Measurements from ENCODE around the gene NOP16.
"Not testable (repeated sequence)": the region's sequence is repeated elsewhere in the genome, so short reads cannot be mapped to it uniquely, and the experiment has no call there.

NOP16 gene

GRCh38 chr5:176410486-176411180, 22.2 kb upstream of the NOP16 start:
- Histone ChIP-seq H3K9me3 (ENCODE audit: control extremely low read depth in 1 of 5, control insufficient read depth in 4 of 5, insufficient read depth in 2 of 5, low read depth in 1 of 5, low read length in 4 of 5) (no peaks in the 10 kb centered on the region), H3K27ac (ENCODE audit: insufficient read depth in 1 of 2, low read depth in 1 of 2, low read length in 2 of 2, poor library complexity in 1 of 2, severe bottlenecking in 2 of 2) (no peak overlapping the region), H3K27me3 (replicated peaks in 2 of 5; ENCODE audit: control insufficient read depth in 4 of 5, insufficient read depth in 5 of 5, low read length in 4 of 5) (no peaks in the 10 kb centered on the region), H3K4me3 (ENCODE audit: control insufficient read depth in 1 of 7, extremely low read depth in 1 of 7, insufficient read depth in 4 of 7, low read depth in 2 of 7, low read length in 6 of 7) (no peak overlapping the region), H3K4me1 (ENCODE audit: control extremely low read depth in 1 of 4, control insufficient read depth in 4 of 4, insufficient read depth in 4 of 4, low read length in 3 of 4) (peaks cover 0 to 3% (median 2%) of the 10 kb centered on the region in 4 experiments), H3K36me3 (ENCODE audit: control insufficient read depth in 4 of 4, insufficient read depth in 4 of 4, low read length in 3 of 4) (peaks cover 3 to 20% (median 11%) of the 10 kb centered on the region in 4 experiments)
- ChIA-PET POLR2A (no interaction called here), CTCF (interaction anchor here (1.0 kb wide), 1 partner anchor 15 kb away, joined by 3 read pairs; no protein-coding TSS in a partner anchor)
- no peak for DNase-seq
- WGBS (ENCODE audit: insufficient coverage), result 96% methylated on average over 3 of the region's 5 CpGs

- CTCF ChIA-PET, result interaction anchor here (1.0 kb wide), 1 partner anchor 15 kb away, joined by 3 read pairs; no protein-coding TSS in a partner anchor
- Histone ChIP-seq H3K27ac (ENCODE audit: insufficient read depth in 1 of 2, low read depth in 1 of 2, low read length in 2 of 2, poor library complexity in 1 of 2, severe bottlenecking in 2 of 2) (no peak overlapping the region), H3K27me3 (replicated peaks in 2 of 5; ENCODE audit: control insufficient read depth in 4 of 5, insufficient read depth in 5 of 5, low read length in 4 of 5) (no peaks in the 10 kb centered on the region), H3K4me1 (ENCODE audit: control extremely low read depth in 1 of 4, control insufficient read depth in 4 of 4, insufficient read depth in 4 of 4, low read length in 3 of 4) (no peaks in the 10 kb centered on the region), H3K4me3 (ENCODE audit: control insufficient read depth in 1 of 7, extremely low read depth in 1 of 7, insufficient read depth in 4 of 7, low read depth in 2 of 7, low read length in 6 of 7) (no peak overlapping the region), H3K9me3 (ENCODE audit: control extremely low read depth in 1 of 5, control insufficient read depth in 4 of 5, insufficient read depth in 2 of 5, low read depth in 1 of 5, low read length in 4 of 5) (no peaks in the 10 kb centered on the region), H3K36me3 (ENCODE audit: control insufficient read depth in 4 of 4, insufficient read depth in 4 of 4, low read length in 3 of 4) (peaks cover 3 to 21% (median 12%) of the 10 kb centered on the region in 4 experiments)
- POLR2A ChIA-PET, result no interaction called here
- WGBS (ENCODE audit: insufficient coverage), result 97% methylated on average over 4 of the region's 4 CpGs
- no peak for DNase-seq
These were observed 21.4 kb upstream of the NOP16 start for GRCh38 chr5:176409765-176410164.

- peaks cover 3 to 21% (median 14%) of the 10 kb centered on the region in 4 experiments for H3K36me3 ChIP-seq (ENCODE audit: control insufficient read depth in 4 of 4, insufficient read depth in 4 of 4, low read length in 3 of 4)
- DNase-seq, result no peak
- no peaks in the 10 kb centered on the region for H3K9me3 ChIP-seq (ENCODE audit: control extremely low read depth in 1 of 5, control insufficient read depth in 4 of 5, insufficient read depth in 2 of 5, low read depth in 1 of 5, low read length in 4 of 5)
- ChIA-PET POLR2A (no interaction called here), CTCF (no interaction called here)
- H3K27me3 ChIP-seq (replicated peaks in 2 of 5; ENCODE audit: control insufficient read depth in 4 of 5, insufficient read depth in 5 of 5, low read length in 4 of 5), result no peaks in the 10 kb centered on the region
- no peak overlapping the region for H3K27ac ChIP-seq (ENCODE audit: insufficient read depth in 1 of 2, low read depth in 1 of 2, low read length in 2 of 2, poor library complexity in 1 of 2, severe bottlenecking in 2 of 2)
- no peak overlapping the region for H3K4me3 ChIP-seq (ENCODE audit: control insufficient read depth in 1 of 7, extremely low read depth in 1 of 7, insufficient read depth in 4 of 7, low read depth in 2 of 7, low read length in 6 of 7)
- no peaks in the 10 kb centered on the region for H3K4me1 ChIP-seq (ENCODE audit: control extremely low read depth in 1 of 4, control insufficient read depth in 4 of 4, insufficient read depth in 4 of 4, low read length in 3 of 4)
- 100% methylated on average over 5 of the region's 5 CpGs for WGBS (ENCODE audit: insufficient coverage)
These were observed 20.2 kb upstream of the NOP16 start for GRCh38 chr5:176408590-176408989.

- CTCF ChIA-PET, result interaction anchor here (0.6 to 1.8 kb wide), 2 partner anchors 7 to 10 kb away, joined by 3 to 7 read pairs; no protein-coding TSS in a partner anchor
- H3K4me3 ChIP-seq (ENCODE audit: control insufficient read depth in 1 of 7, extremely low read depth in 1 of 7, insufficient read depth in 4 of 7, low read depth in 2 of 7, low read length in 6 of 7); H3K27me3 ChIP-seq (replicated peaks in 2 of 5; ENCODE audit: control insufficient read depth in 4 of 5, insufficient read depth in 5 of 5, low read length in 4 of 5); DNase-seq; H3K27ac ChIP-seq (ENCODE audit: insufficient read depth in 1 of 2, low read depth in 1 of 2, low read length in 2 of 2, poor library complexity in 1 of 2, severe bottlenecking in 2 of 2); H3K9me3 ChIP-seq (ENCODE audit: control extremely low read depth in 1 of 5, control insufficient read depth in 4 of 5, insufficient read depth in 2 of 5, low read depth in 1 of 5, low read length in 4 of 5); POLR2A ChIA-PET; H3K4me1 ChIP-seq (ENCODE audit: control extremely low read depth in 1 of 4, control insufficient read depth in 4 of 4, insufficient read depth in 4 of 4, low read length in 3 of 4): not testable (repeated sequence)
- WGBS (ENCODE audit: insufficient coverage), result 90% methylated on average over 2 of the region's 10 CpGs
- peaks cover 3 to 21% (median 14%) of the 10 kb centered on the region in 4 experiments for H3K36me3 ChIP-seq (ENCODE audit: control insufficient read depth in 4 of 4, insufficient read depth in 4 of 4, low read length in 3 of 4)
These were observed 19.8 kb upstream of the NOP16 start for GRCh38 chr5:176408252-176408573.

GRCh38 chr5:176407456-176408251, 19.3 kb upstream of the NOP16 start:
- Histone ChIP-seq H3K36me3 (ENCODE audit: control insufficient read depth in 4 of 4, insufficient read depth in 4 of 4, low read length in 3 of 4) (peaks cover 3 to 21% (median 14%) of the 10 kb centered on the region in 4 experiments), H3K27ac (ENCODE audit: insufficient read depth in 1 of 2, low read depth in 1 of 2, low read length in 2 of 2, poor library complexity in 1 of 2, severe bottlenecking in 2 of 2) (no peak overlapping the region), H3K4me1 (ENCODE audit: control extremely low read depth in 1 of 4, control insufficient read depth in 4 of 4, insufficient read depth in 4 of 4, low read length in 3 of 4) (no peaks in the 10 kb centered on the region), H3K4me3 (ENCODE audit: control insufficient read depth in 1 of 7, extremely low read depth in 1 of 7, insufficient read depth in 4 of 7, low read depth in 2 of 7, low read length in 6 of 7) (no peak overlapping the region), H3K9me3 (ENCODE audit: control extremely low read depth in 1 of 5, control insufficient read depth in 4 of 5, insufficient read depth in 2 of 5, low read depth in 1 of 5, low read length in 4 of 5) (no peaks in the 10 kb centered on the region), H3K27me3 (replicated peaks in 2 of 5; ENCODE audit: control insufficient read depth in 4 of 5, insufficient read depth in 5 of 5, low read length in 4 of 5) (no peaks in the 10 kb centered on the region)
- CTCF ChIA-PET, result interaction anchor here (0.6 to 2.0 kb wide), 5 partner anchors 8 to 135 kb away, joined by 3 to 7 read pairs (median 3); no protein-coding TSS in a partner anchor
- POLR2A ChIA-PET, result no interaction called here
- 97% methylated on average over 4 of the region's 6 CpGs for WGBS (ENCODE audit: insufficient coverage)
- DNase-seq, result no peak

- WGBS (ENCODE audit: insufficient coverage), result 96% methylated on average over 7 of the region's 9 CpGs
- CTCF ChIA-PET, result interaction anchor here (0.9 to 2.0 kb wide), 5 partner anchors 9 to 172 kb away, joined by 3 to 7 read pairs (median 3); no protein-coding TSS in a partner anchor
- H3K4me1 ChIP-seq (ENCODE audit: control extremely low read depth in 1 of 4, control insufficient read depth in 4 of 4, insufficient read depth in 4 of 4, low read length in 3 of 4), result no peaks in the 10 kb centered on the region
- no peaks in the 10 kb centered on the region for H3K9me3 ChIP-seq (ENCODE audit: control extremely low read depth in 1 of 5, control insufficient read depth in 4 of 5, insufficient read depth in 2 of 5, low read depth in 1 of 5, low read length in 4 of 5)
- POLR2A ChIA-PET, result no interaction called here
- DNase-seq, result no peak
- H3K4me3 ChIP-seq (ENCODE audit: control insufficient read depth in 1 of 7, extremely low read depth in 1 of 7, insufficient read depth in 4 of 7, low read depth in 2 of 7, low read length in 6 of 7), result no peak overlapping the region
- H3K36me3 ChIP-seq (ENCODE audit: control insufficient read depth in 4 of 4, insufficient read depth in 4 of 4, low read length in 3 of 4), result peaks cover 3 to 21% (median 14%) of the 10 kb centered on the region in 4 experiments
- no peaks in the 10 kb centered on the region for H3K27me3 ChIP-seq (replicated peaks in 2 of 5; ENCODE audit: control insufficient read depth in 4 of 5, insufficient read depth in 5 of 5, low read length in 4 of 5)
- no peak overlapping the region for H3K27ac ChIP-seq (ENCODE audit: insufficient read depth in 1 of 2, low read depth in 1 of 2, low read length in 2 of 2, poor library complexity in 1 of 2, severe bottlenecking in 2 of 2)
These were observed 18.1 kb upstream of the NOP16 start for GRCh38 chr5:176406436-176407052.
